NCI-H146 treated with DMSO at 0.1 percent for 48 hours (cell line): ENCODE data around the gene MACROD2.

ENCODE experiments used
- DNase-seq: peaks from one replicate; lab custom pipeline; 2025; ENCODE audit not compliant: unreplicated experiment; lab: John Stamatoyannopoulos, UW

The MACROD2 gene

GRCh38 chr20:16051968-16052367 is 2056.7 kb downstream of the MACROD2 start:
- DNase-seq: no peak

GRCh38 chr20:16052456-16052855 is 2057.1 kb downstream of the MACROD2 start:
- no peak for DNase-seq

GRCh38 chr20:16054985-16055384 is 2059.7 kb downstream of the MACROD2 start:
- DNase-seq: no peak

GRCh38 chr20:16057651-16058050 is 2062.3 kb downstream of the MACROD2 start:
- DNase-seq: no peak

- no peak for DNase-seq
Measured at GRCh38 chr20:16058268-16058667, 2063.0 kb downstream of the MACROD2 start.

- DNase-seq: no peak
Measured at GRCh38 chr20:16059841-16060240, 2064.5 kb downstream of the MACROD2 start.

DNA sequence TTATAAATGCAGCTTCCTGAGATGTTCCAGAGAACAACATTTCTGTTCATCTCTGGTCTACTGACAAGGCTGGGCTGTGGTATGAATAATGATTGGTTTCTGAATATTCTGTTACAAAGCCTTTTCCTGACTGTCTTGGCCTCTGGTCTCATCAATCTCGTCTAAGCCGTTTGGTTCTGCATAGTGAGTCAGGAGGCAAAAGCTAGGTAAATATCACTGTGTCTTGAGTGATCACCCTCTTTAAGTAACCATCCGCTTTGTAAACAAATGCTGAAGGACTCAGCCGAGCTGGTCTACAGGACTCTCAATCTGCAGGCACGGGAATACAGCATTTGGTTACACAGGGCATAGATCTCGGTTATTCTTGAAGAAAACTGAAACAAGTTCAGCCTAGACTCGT is 2066.0 kb downstream of the MACROD2 start:
- DNase-seq: no peak

DNA sequence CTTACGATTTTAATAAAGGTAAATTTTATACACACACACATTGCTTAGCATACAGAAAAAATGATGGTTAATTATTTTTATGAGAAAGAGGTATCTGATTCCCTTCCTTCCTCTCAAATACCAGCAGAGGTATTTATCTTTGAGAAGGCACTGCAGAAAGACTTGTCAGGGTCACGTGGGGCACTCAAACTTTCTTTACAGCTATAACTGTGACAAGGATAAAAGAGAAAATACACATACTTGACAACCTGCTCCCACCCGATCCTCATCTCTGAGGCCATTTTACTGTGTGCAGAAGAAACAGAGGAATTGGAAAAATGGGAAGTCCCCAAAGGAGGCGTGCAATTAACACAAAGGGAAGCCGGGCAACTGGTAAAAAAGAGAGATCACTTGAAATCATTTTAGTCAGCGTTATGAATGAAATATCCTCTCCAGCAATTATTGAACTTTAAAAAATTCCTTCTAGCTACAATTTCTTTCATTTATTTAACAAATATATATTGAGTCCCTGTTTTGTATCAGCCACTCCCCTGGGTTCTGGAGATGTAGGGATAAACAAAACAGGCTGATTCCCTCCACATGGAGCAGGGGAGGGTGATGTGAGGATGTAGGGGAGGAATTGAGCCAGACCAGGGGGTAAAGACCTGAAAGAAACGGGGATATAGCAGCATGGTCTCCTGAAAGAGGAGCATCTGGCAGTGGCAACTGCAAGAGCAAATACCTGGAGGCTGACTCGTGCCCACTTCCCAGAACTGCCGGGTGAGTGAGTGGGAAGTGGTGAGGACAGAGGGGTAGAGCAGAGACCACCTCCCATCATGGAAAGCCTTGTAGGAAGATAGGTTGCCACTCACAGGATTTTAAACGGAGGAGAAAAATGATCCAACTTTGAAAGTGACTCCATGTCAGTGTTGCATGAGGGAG is 2067.6 kb downstream of the MACROD2 start:
- no peak for DNase-seq

DNA sequence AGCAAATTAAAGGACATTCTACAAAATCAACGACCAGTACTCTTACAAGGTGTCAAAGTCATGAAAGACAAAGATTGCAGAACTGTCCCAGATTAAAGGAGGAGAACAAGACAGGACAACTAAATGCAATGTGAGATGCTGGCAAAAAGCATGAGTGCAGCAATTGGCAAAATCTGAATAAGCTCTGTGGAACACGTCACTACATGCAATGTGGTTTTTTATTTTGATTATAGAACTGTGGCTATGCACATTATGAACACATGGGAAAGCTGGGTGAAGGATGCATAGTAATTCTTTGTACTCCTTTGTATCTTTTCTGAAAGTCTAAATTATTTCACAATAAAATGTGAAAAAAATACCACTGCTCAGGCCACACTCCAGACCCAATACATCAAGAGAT is 2068.6 kb downstream of the MACROD2 start:
- DNase-seq: no peak

- no peak for DNase-seq
Measured at GRCh38 chr20:16064989-16065707, 2069.8 kb downstream of the MACROD2 start.

GRCh38 chr20:16066571-16066970 is 2071.3 kb downstream of the MACROD2 start:
- no peak for DNase-seq

DNA sequence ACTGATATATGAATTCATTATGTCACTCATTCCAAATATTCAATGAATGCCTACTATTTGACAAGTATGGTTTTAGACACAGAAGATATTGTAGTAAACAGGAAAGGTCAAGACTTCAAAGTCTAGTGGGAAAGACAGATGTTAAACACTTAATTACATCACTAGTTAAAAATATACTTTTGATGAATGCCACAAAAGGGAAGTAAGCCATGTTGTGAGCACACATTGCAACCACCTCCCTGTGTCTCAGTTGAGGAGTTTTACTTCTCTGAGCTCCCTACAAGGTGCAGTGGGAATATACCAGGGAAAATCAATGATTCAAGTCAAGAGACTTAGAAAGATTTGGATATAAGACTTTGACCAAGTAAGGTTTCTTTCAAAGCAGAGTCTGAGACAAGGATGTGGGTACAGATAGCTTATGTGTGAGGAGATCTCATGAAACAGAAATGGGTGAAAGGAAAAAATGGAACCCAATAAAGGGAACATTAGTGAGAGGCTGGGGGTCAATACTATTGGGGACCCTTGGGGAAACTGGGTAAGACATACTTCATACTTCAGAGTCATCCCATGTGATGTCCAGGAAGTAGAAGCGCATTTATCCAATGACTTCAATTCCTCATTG is 2074.2 kb downstream of the MACROD2 start:
- DNase-seq: no peak

DNA sequence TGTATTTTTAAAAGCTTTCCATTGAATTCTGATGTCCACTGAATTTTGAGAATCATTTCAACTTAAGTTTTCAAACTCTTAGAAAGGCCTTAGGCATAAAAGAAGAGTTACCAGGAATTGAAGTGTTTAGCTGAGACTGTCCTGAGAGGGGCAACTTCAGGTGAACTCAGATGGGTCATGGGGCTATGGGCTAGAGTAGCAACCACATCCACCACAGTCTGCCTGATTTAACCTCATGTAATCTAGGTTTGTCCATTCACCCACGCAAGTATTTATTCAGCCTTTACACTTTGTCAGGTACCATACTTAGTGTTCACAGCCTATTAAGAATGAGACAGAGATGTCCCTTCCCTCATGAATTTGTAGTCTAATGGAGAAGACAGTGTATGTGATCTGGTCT is 2076.9 kb downstream of the MACROD2 start:
- no peak for DNase-seq

DNA sequence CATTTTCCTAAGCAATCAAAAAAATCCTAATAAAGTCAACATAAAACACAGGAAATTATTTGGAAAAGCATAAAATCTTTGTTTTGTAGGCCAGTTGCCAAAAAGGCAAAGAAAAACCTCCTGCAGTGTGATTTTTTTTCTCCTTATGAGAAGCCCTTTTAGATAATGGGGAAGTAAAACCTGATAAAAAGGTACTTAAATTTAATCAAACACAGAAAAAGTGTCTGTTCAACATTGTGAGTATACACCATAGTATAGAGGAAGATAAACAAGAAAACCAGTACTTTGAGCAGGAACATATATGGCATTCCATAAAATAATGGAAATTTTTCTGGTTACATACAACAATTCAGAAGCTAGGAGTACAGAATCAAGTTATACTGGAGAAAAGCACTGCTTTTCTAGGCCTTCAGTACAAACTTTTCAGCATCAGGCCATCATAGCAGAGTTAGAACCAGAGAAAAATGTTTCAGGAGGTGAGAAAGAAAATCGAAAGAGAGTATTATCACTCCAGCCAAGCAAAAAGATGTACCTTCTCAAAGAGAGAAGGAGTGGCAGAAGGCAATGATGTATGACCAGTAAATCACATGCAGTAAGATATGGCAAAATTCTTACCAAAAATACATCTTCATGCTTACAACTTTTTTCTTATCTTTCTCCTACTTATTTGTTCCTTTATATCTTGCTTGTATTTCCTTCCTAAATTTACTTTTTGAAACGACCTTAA is 2083.0 kb downstream of the MACROD2 start:
- no peak for DNase-seq

- no peak for DNase-seq
Measured at GRCh38 chr20:16081421-16081820, 2086.1 kb downstream of the MACROD2 start.

DNA sequence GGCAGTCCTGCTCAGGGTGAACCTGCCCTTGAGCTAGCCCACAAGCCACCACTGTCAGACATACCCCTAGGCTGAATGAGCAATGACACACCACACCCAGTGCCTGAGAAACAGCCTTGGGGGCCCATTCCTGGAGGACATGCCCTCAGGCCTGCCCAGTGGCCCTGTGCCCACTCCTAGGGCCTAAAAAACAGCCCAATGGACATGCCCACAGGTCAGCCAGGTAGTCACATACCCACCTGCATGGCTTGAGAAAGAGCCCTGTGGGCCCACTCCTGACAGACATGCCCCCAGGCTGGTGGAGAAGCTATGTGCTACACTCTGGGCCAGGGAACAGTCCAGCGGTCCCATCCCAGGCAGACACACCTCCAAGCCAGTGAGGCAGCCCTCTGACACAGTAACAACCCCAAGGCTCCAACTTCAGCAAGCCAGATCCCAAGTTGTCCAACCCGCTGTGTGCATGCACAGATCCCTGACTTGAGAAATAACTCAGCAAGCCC is 2086.8 kb downstream of the MACROD2 start:
- no peak for DNase-seq

GRCh38 chr20:16083639-16084280 is 2088.4 kb downstream of the MACROD2 start:
- DNase-seq: no peak

DNA sequence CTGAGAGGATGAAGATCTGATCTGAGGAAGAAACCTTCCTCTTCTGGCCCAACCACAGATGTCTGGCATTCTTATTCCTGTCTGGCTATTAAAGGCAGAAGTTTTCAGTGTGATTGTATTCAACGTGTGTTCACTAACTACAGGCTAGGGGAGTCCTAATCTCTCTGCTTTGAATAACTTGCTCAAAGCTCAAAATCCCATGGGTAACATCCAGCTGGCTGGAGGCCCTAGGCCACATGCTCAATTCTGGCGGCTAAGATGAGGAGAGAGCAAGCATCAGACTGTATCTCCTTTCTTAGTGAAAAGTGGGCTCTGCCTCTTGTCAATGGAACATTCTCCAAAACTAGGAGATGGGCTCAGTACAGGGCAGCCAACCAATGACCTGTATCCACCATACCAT is 2099.9 kb downstream of the MACROD2 start:
- no peak for DNase-seq

- no peak for DNase-seq
Measured at GRCh38 chr20:16096756-16097326, 2101.5 kb downstream of the MACROD2 start.

GRCh38 chr20:16097788-16098187 is 2102.5 kb downstream of the MACROD2 start:
- no peak for DNase-seq
